Renal cortical epithelial cell (primary cell): Measurements from ENCODE around the gene TAS2R60. TPM values are rescaled to one million over a fixed set of nuclear protein-coding genes. Genes with fewer than 3 reads are reported as not detected.
"Not testable (repeated sequence)": the region's sequence is repeated elsewhere in the genome, so short reads cannot be mapped to it uniquely, and the experiment has no call there.

Experiments
- DNase-seq: peaks from one replicate; pipeline ENCODE4 v3.0.0-alpha.2; 2011; ENCODE audit warnings: low read depth
- total RNA-seq: library from RNA; depleted of rRNA; stranded (reverse); fragments of >200 nt; gene quantifications from 2 replicates; pipeline ENCODE4 v1.2.3, GENCODE V29; 2014

The TAS2R60 gene
- not detected in 2 replicates for total RNA-seq

DNA sequence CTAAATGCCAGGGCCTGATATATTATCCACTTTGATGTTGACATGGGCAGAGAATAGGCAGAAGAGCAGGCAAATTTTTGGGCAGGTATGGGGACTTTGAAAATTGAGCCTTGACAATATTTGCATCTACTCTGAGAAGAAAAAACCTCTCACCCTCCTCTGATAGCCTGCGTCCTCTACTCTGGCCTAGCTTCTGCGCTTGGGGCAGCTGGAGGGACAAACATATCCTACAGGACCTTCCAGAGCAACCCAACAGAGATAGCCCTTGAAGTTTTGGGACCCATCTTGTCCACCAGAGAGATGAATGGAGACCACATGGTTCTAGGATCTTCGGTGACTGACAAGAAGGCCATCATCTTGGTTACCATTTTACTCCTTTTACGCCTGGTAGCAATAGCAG, at the start of gene TAS2R60:
Gene TAS2R60 (plus strand): TSS at position 301 of the 400 bp plus-strand sequence. CDS start 0 bp downstream, at position 301.
- DNase-seq = no peak

GRCh38 chr7:143394068-143394467, 49.2 kb upstream of the TAS2R60 start:
- no peak for DNase-seq

GRCh38 chr7:143394777-143395176, 48.5 kb upstream of the TAS2R60 start:
- no peak for DNase-seq

- no peak for DNase-seq
Measured at GRCh38 chr7:143395187-143396149, 47.8 kb upstream of the TAS2R60 start.

GRCh38 chr7:143396182-143396581, 47.1 kb upstream of the TAS2R60 start:
- no peak for DNase-seq

GRCh38 chr7:143396625-143397556, 46.4 kb upstream of the TAS2R60 start:
- no peak for DNase-seq

DNA sequence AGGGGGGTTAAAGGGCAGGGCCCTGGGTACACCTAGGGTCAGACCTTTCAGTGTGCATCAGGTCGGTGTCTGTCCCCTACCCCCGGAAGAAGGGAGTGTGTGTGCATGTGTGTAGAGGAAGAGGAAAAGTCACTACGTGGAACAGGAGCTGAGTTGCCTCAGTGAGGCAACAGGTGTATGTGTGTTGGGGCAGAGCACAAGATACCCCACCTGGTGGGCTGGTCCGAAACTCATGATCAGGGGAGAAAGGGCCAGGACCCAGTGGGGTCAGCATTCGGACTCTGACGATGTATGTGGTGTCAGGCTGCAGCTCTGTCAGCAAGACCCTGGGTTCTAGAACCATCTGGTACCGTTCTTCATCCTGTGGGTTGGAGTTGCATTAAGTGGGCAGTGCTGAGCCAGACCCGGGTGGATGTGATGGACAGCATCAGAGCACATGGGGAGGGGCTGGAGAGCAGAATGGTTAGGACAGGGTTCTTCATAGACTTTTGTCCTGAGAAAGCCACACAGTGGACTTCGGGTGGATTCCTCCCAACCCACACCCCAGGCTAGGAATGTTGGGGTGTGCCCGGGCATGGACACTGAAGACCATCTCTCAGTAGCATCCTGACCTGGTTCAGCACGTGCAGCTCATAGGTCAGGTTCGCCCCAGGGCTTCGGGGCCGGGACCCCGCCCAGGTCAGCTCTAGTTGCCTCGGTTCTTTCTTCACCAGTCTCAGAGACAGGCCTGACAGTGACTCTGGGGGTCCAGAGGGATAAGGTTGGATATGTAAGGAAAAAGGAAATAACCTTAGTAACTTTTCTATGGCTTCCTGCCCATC, 45.3 kb upstream of the TAS2R60 start:
- no peak for DNase-seq

GRCh38 chr7:143398616-143399015, 44.6 kb upstream of the TAS2R60 start:
- no peak for DNase-seq

- no peak for DNase-seq
Measured at GRCh38 chr7:143399151-143399550, 44.1 kb upstream of the TAS2R60 start.

DNA sequence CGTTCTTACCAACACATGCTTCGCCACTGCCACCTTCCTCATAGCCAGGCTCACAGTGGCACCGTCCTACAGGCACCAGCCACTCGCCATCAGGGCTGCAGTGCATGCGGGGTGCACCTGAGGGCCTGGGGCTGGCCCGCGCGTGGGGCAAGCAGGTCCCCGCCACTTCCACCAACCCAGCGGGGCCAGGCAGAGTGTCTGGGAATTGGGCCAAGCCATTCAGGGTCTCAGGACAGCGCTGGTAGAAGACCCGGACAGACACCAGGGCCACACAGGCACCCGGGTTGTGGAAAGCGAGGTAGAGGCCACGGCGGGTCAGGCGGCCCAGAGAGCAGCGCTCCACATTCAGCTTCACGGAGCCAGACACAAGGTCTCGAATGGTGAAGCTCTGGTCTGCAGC, 43.6 kb upstream of the TAS2R60 start:
- no peak for DNase-seq

DNA sequence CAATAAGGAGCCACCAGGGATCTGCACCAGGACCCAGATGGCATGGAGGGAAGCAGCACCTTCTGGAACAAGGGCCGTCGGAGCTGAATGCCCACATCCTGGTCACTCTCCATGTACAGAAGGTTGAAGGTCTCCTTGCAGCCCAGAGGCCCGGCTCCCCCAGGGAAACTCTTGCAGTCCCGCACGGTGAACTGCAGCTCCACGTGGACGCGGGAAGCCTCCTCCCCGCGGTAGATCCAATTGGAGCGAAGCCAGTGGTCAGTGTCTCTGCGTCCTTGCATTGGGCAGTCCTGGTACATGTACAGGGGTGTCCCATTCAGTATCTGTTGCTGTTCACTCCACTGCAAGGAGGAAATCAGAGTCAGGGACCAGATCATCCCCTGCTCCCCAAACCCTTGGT, 42.0 kb upstream of the TAS2R60 start:
- DNase-seq = no peak

- not testable (repeated sequence) for DNase-seq
Measured at GRCh38 chr7:143402233-143402632, 41.0 kb upstream of the TAS2R60 start.

DNA sequence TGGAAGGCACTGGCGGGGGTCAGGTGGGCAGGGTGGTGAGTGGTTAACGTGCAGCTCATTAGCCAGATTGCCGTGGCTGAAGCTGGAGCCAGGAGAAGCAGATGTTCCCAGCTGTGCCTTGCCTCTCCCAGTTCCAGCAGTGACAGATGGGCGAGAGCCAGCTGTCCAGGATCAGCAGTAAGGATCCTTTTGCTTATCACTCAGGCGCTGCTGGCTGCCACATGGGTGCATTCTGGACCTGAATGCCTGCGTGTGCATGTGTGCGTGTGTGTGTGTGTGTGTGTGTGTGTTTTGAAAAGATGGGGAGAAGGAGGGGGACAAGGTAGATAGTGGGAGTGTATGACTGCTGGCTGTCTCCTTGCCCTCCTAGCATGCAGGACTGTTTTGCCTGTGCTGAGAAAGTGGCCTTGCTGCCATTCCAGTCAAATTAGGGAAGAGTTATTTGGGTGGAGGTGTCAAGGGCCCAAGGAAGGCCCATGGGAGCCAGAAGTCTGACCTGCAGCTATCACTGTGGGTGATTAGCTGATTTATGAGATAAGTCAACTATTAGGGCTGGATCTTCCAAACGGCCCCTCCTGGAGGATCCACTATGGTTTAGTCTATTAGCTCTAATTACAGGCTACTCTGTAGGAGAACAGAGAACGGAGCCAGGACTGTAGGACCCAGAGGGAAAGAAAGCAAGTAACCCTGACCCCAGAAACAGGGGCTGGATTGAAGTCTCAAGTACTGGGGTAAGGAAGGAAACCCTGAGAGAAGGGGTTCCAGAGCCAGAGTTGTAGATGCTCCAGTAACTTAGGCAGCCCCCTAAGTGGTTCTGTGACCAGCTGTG, 37.9 kb upstream of the TAS2R60 start:
- no peak for DNase-seq

DNA sequence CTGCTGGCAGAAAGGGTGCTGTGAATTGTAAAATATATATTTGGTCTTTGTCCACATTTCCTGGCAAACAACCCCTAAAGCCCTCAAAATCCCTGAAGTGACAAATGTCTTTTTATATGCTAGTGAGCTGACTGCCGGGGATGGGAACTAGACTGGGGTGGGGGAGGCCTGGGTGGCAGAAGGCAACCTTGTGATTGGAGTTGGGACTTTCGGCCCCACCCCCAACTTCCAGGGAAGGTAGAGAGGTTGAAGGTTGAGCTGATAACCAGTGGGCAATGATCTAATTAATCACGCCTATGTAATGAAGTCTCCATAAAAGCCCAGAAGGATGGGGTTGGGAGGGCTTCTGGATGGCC, 37.3 kb upstream of the TAS2R60 start:
- DNase-seq = no peak

- DNase-seq = peak; percentile 35
Measured at GRCh38 chr7:143407287-143408251, 35.7 kb upstream of the TAS2R60 start.

- no peak for DNase-seq
Measured at GRCh38 chr7:143408252-143408685, 35.0 kb upstream of the TAS2R60 start.

DNA sequence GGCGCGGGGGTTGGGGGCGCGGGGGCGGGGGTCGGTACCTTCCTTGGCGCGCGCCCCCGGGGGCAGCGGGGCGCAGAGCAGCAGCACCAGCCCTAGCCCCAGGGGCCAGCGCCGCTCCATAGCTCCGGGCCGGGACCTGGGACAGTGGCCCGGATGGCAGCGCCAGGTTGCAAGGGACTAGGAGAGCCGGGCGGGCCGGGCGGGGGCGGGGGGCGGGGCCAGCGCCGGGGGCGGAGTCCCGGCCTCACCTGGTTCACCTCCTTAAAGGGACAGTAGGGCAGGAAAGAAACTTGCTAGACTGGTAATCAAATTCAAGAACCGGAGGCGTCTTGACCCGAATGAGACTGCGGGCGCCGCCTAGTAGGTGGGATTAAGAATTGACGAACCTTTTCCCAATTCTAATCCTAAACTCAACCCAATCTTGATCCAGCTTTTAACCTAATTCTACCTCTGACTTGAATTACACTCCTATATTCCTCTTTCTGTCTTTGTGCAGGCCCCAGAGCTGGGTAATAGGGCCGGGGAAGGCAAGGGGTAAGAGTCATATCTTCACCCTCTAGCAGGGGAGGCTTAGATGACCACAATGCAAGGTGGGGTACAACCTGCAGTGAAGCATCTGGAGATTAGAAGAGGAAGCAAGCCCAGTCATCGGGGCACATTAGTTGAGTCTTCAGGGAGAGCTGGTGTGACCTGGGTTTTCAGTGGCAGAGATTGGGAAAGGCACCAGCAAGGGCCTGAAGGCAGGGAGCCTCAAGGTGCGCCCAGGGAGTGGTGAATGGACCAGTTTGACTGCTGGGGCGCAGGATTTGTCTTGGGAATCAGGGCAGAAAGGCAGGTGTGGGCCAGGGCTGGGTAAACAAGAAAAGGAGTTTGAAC, 34.3 kb upstream of the TAS2R60 start, which contains the start of gene EPHA1:
Gene EPHA1 (minus strand): TSS at position 171 of the 876 bp plus-strand sequence. CDS start 51 bp downstream, at position 120.
- DNase-seq = peak; percentile 62

DNA sequence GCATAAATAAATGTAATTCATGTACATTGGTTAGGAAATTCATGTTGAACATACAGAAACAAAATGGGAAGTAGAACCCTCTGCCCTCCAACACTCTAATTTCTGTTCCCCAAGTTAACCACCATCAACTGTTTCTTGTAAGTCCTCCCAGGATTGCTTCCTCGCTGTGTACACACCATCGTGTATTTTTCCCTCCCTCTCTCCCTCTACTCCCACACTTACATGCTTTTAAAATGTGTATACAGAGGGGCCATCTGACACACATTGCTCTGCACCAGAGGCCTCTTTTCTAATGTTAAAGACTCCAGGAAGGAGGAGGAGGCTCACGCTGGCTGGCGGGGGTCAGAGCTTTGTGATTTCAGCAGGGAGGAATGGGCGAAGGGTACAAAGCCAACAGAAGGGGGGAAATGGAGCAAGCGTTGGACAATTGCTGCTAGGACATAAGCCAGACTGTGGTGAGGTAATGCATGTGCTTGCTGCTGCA, 32.7 kb upstream of the TAS2R60 start:
- no peak for DNase-seq
